H9 (cell line): Measurements from ENCODE around the gene BRI3BP. TPM values are rescaled to one million over a fixed set of nuclear protein-coding genes. Genes with fewer than 3 reads are reported as not detected.

Experiments
- DNase-seq: peaks from one replicate; pipeline ENCODE4 v3.0.0-alpha.2; 2017
- H2AFZ ChIP-seq: one replicate; pipeline ENCODE4 v1.6.1; 2013; ENCODE audit warnings: mild to moderate bottlenecking, low read length, control low read depth, moderate library complexity
- H2AK5ac ChIP-seq: 2 replicates; pipeline ENCODE4 v1.6.1; 2013; ENCODE audit warnings: low read length, control low read depth, mixed read lengths; ENCODE audit not compliant: insufficient read length
- H2BK120ac ChIP-seq: one replicate; pipeline ENCODE4 v1.6.1; 2013; ENCODE audit warnings: low read depth, mild to moderate bottlenecking, low read length, control low read depth, inconsistent platforms; ENCODE audit not compliant: poor library complexity, severe bottlenecking
- H2BK12ac ChIP-seq: 2 replicates; pipeline ENCODE4 v1.6.1; 2013; ENCODE audit warnings: low read length, control low read depth, mixed read lengths, low read depth; ENCODE audit not compliant: insufficient read length
- H2BK15ac ChIP-seq: 2 replicates; pipeline ENCODE4 v1.6.1; 2013; ENCODE audit warnings: low read depth, low read length, control low read depth
- H2BK20ac ChIP-seq: one replicate; pipeline ENCODE4 v1.6.1; 2013; ENCODE audit warnings: low read depth, mild to moderate bottlenecking, low read length, control low read depth, inconsistent platforms; ENCODE audit not compliant: poor library complexity, severe bottlenecking
- H2BK5ac ChIP-seq: 2 replicates; pipeline ENCODE4 v1.6.1; 2013; ENCODE audit warnings: low read length, control low read depth, mixed read lengths; ENCODE audit not compliant: insufficient read length
- H3K14ac ChIP-seq: 2 replicates; pipeline ENCODE4 v1.6.1; 2013; ENCODE audit warnings: low read length, control low read depth; ENCODE audit not compliant: insufficient read depth
- H3K18ac ChIP-seq: 2 replicates; pipeline ENCODE4 v1.6.1; 2013; ENCODE audit warnings: low read depth, mild to moderate bottlenecking, mixed read lengths, low read length, control low read depth; ENCODE audit not compliant: insufficient read length
- H3K23ac ChIP-seq: 2 replicates; pipeline ENCODE4 v1.6.1; 2013; ENCODE audit warnings: low read length, control low read depth, mixed read lengths, low read depth; ENCODE audit not compliant: insufficient read length
- H3K23me2 ChIP-seq: 2 replicates; pipeline ENCODE4 v1.6.1; 2013; ENCODE audit warnings: low read depth, mild to moderate bottlenecking, mixed read lengths, low read length, control low read depth; ENCODE audit not compliant: insufficient read length, poor library complexity, severe bottlenecking
- H3K27ac ChIP-seq: 2 replicates; pipeline ENCODE4 v1.5.1; 2013; ENCODE audit warnings: low read length, control low read depth, mixed read lengths, low read depth; ENCODE audit not compliant: insufficient read length
- H3K27me3 ChIP-seq: 2 replicates; pipeline ENCODE4 v1.6.1; 2013; ENCODE audit warnings: low read length, control low read depth, inconsistent platforms; ENCODE audit not compliant: insufficient read depth
- H3K4ac ChIP-seq: 2 replicates; pipeline ENCODE4 v1.6.1; 2013; ENCODE audit warnings: low read depth, mild to moderate bottlenecking, control low read depth, inconsistent platforms, low read length, moderate library complexity
- H3K4me1 ChIP-seq: 2 replicates; pipeline ENCODE4 v1.6.1; 2013; ENCODE audit warnings: low read length, control low read depth, inconsistent platforms; ENCODE audit not compliant: insufficient read depth
- H3K4me2 ChIP-seq: 2 replicates; pipeline ENCODE4 v1.6.1; 2013; ENCODE audit warnings: low read length, control low read depth, mixed read lengths; ENCODE audit not compliant: insufficient read length, insufficient read depth
- H3K56ac ChIP-seq: 2 replicates; pipeline ENCODE4 v1.6.1; 2013; ENCODE audit warnings: low read depth, mild to moderate bottlenecking, mixed read lengths, low read length, control low read depth; ENCODE audit not compliant: insufficient read length
- H3K79me1 ChIP-seq: 2 replicates; pipeline ENCODE4 v1.6.1; 2013; ENCODE audit warnings: low read depth, mild to moderate bottlenecking, moderate library complexity, low read length, control low read depth, inconsistent platforms; ENCODE audit not compliant: insufficient read depth, poor library complexity, severe bottlenecking
- H3K79me2 ChIP-seq: 2 replicates; pipeline ENCODE4 v1.6.1; 2013; ENCODE audit warnings: low read length, control low read depth, inconsistent platforms; ENCODE audit not compliant: insufficient read depth
- H3K9ac ChIP-seq: 2 replicates; pipeline ENCODE4 v1.6.1; 2013; ENCODE audit warnings: low read length, control low read depth, mixed read lengths; ENCODE audit not compliant: insufficient read length; ENCODE audit errors: extremely low read depth
- H3K9me3 ChIP-seq: one replicate; pipeline ENCODE4 v1.6.1; 2013; ENCODE audit warnings: low read depth, low read length, inconsistent platforms; ENCODE audit not compliant: control insufficient read depth
- H3T11ph ChIP-seq: one replicate; pipeline ENCODE4 v1.6.1; 2013; ENCODE audit warnings: mild to moderate bottlenecking, low read length, control low read depth, inconsistent platforms
- H4K20me1 ChIP-seq: one replicate; pipeline ENCODE4 v1.6.1; 2013; ENCODE audit not compliant: control insufficient read depth, insufficient read length, insufficient read depth
- H4K5ac ChIP-seq: 2 replicates; pipeline ENCODE4 v1.6.1; 2013; ENCODE audit warnings: low read depth, mild to moderate bottlenecking, mixed read lengths, low read length, control low read depth; ENCODE audit not compliant: insufficient read length
- H4K8ac ChIP-seq: replicated peaks from 2 replicates; pipeline ENCODE4 v1.6.1; 2013; ENCODE audit warnings: low read length, control low read depth, mixed read lengths, low read depth; ENCODE audit not compliant: insufficient read length
- H4K91ac ChIP-seq: 2 replicates; pipeline ENCODE4 v1.6.1; 2013; ENCODE audit warnings: low read depth, mild to moderate bottlenecking, moderate library complexity, mixed read lengths, low read length, control low read depth; ENCODE audit not compliant: insufficient read length
- H3K27ac Mint-ChIP-seq, 3 experiments: 2 replicates in 2 of 3; 3 replicates in 1 of 3; pipeline ENCODE4 v1.8.0; 2020 to 2021; ENCODE audit warnings: mixed read lengths in 3 of 3, mild to moderate bottlenecking in 1 of 3, moderate library complexity in 1 of 3
- H3K27me3 Mint-ChIP-seq: 2 replicates; pipeline ENCODE4 v1.8.0; 2021; ENCODE audit warnings: low read depth, mild to moderate bottlenecking, moderate library complexity, mixed read lengths
- H3K36me3 Mint-ChIP-seq, 3 experiments: 2 replicates in 2 of 3; 3 replicates in 1 of 3; pipeline ENCODE4 v1.8.0; 2020 to 2021; ENCODE audit warnings: low read depth in 3 of 3, mixed read lengths in 3 of 3; ENCODE audit not compliant: insufficient read depth in 1 of 3
- H3K4me1 Mint-ChIP-seq, 2 experiments: 2 replicates each; pipeline ENCODE4 v1.8.0; 2020; ENCODE audit warnings: mixed read lengths in 2 of 2
- H3K4me3 Mint-ChIP-seq, 2 experiments: 2 replicates in 1 of 2; 3 replicates in 1 of 2; pipeline ENCODE4 v1.8.0; 2020 to 2021; ENCODE audit warnings: mild to moderate bottlenecking in 2 of 2, mixed read lengths in 2 of 2, moderate library complexity in 1 of 2
- H3K9me3 Mint-ChIP-seq, 2 experiments: 2 replicates in 1 of 2; 3 replicates in 1 of 2; pipeline ENCODE4 v1.8.0; 2020; ENCODE audit warnings: mild to moderate bottlenecking in 2 of 2, mixed read lengths in 2 of 2, moderate library complexity in 1 of 2
- WGBS: extraction: QIAGEN DNeasy Blood & Tissue Kit; methylation state at CpG from one replicate; pipeline ENCODE4 v1.1.7; 2013; ENCODE audit warnings: missing lambda C conversion rate, low lambda C conversion rate, mixed read lengths; ENCODE audit not compliant: insufficient read length; ENCODE audit errors: extremely low coverage; 5-methylcytosine and 5-hydroxymethylcytosine counted together
- total RNA-seq: library from RNA; stranded (reverse); gene quantifications from 2 replicates; pipeline ENCODE4 v1.2.1, GENCODE V29; 2021
- TF ChIP-seq, protein P1 (sequence below): fragments of 200-600 bp; sonication (generic); conservative IDR thresholded peaks from 3 replicates; pipeline ENCODE4 v1.8.0; 2021; ENCODE audit warnings: antibody characterized with exemption, mild to moderate bottlenecking

Gene BRI3BP
- total RNA-seq, 1 experiment from 2014 or later, result 10.5 TPM

DNA sequence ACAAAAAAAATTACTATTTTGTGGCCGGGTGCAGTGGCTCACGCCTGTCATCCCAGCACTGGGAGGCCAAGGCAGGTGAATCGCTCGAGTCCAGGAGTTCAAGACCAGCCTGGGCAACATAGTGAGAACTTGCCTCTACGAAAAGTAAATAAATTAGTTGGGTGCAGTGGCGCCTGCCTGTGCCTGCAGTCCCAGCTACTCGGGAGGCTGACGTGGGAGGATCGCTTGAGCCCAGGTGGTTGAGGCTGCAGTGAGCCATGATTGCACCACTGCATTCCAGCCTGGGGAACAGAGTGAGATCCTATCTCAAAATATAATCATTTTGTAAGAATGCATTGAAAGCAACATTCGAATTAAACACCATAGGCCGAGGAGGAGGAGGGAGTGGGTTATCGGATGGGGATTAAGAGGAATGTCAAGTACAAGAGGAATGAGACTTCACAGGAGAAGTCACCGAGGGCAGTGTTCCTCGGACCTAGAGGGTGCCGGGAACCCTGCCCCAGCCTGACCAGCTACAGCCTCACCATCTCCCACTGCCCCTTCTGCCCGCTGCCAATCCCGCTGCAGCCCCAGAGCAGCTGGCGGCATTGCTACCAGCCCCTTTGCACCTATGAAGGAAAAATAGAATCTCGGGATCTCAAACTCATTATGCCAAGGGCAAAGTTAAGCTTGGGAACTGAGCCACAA is 39.2 kb downstream of the BRI3BP start:
- peak overlapping the region in 1 of 3 experiments; percentile 64; a peak in 1 of 7 replicates for H3K27ac Mint-ChIP-seq
- Histone ChIP-seq H3K14ac (no peak overlapping the region), H3K4ac (no peak overlapping the region), H3K18ac (no peak overlapping the region), H2BK12ac (no peak overlapping the region), H2AFZ (no peak overlapping the region), H4K91ac (no peak overlapping the region), H4K20me1 (no peaks in the 10 kb centered on the region), H4K5ac (no peak overlapping the region), H3K23ac (no peak overlapping the region), H2AK5ac (no peak overlapping the region), H3K23me2 (no peaks in the 10 kb centered on the region), H2BK120ac (no peak overlapping the region), H3K56ac (no peak overlapping the region), H3K9me3 (no peaks in the 10 kb centered on the region), H2BK20ac (no peak overlapping the region), H3K9ac (no peak overlapping the region), H3K79me1 (no peaks in the 10 kb centered on the region), H3K27ac (no peak overlapping the region), H3K27me3 (no peaks in the 10 kb centered on the region), H2BK15ac (no peak overlapping the region), H3K4me2 (no peak overlapping the region), H3K79me2 (no peaks in the 10 kb centered on the region), H2BK5ac (no peak overlapping the region), H4K8ac (no peak overlapping the region), H3K4me1 (no peaks in the 10 kb centered on the region), H3T11ph (no peak overlapping the region)
- peaks cover 4 to 10% of the 10 kb centered on the region in 2 experiments for H3K9me3 Mint-ChIP-seq
- no peaks in the 10 kb centered on the region for H3K27me3 Mint-ChIP-seq
- peaks cover 3 to 5% (median 4%) of the 10 kb centered on the region in 3 experiments; a peak in 4 of 7 replicates for H3K36me3 Mint-ChIP-seq
- no CpG with 5 or more reads among the region's 19 CpGs for WGBS
- TF ChIP-seq, protein P1, sequence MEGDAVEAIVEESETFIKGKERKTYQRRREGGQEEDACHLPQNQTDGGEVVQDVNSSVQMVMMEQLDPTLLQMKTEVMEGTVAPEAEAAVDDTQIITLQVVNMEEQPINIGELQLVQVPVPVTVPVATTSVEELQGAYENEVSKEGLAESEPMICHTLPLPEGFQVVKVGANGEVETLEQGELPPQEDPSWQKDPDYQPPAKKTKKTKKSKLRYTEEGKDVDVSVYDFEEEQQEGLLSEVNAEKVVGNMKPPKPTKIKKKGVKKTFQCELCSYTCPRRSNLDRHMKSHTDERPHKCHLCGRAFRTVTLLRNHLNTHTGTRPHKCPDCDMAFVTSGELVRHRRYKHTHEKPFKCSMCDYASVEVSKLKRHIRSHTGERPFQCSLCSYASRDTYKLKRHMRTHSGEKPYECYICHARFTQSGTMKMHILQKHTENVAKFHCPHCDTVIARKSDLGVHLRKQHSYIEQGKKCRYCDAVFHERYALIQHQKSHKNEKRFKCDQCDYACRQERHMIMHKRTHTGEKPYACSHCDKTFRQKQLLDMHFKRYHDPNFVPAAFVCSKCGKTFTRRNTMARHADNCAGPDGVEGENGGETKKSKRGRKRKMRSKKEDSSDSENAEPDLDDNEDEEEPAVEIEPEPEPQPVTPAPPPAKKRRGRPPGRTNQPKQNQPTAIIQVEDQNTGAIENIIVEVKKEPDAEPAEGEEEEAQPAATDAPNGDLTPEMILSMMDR, result no peak
- no peak overlapping the region for H3K4me3 Mint-ChIP-seq
- H3K4me1 Mint-ChIP-seq, result peaks cover 5% of the 10 kb centered on the region in 2 experiments
- DNase-seq, result no peak
